K562 (cell line): ENCODE results near the gene CCNJL. TPM values are rescaled to one million over a fixed set of nuclear protein-coding genes. Genes with fewer than 3 reads are reported as not detected.

ENCODE experiments used
- ATAC-seq: fragments of 200-7000 bp; cut with Tn5 transposase; 3 replicates; pipeline ENCODE4 v1.9.1; 2020; ENCODE audit warnings: moderate library complexity
- BruUV-seq: library from RNA; stranded (reverse); fragments of 400-500 nt; replicated peaks from 2 replicates; lab custom pipeline; 2021; lab: Mats Ljungman, UMichigan
- CTCF ChIA-PET: fragments of 300-600 bp; formaldehyde crosslinking; extraction: SDS; loops from one replicate; lab custom pipeline; 2021; ENCODE audit warnings: low intra/inter-chr PET ratio; lab: Yijun Ruan, JAX
- POLR2A ChIA-PET: fragments of 300-600, 350-650 bp; sonication (Branson Sonifier 250); formaldehyde crosslinking; extraction: SDS; loops from one replicate; lab custom pipeline; 2021; ENCODE audit warnings: antibody characterized with exemption, inconsistent platforms; lab: Yijun Ruan, JAX
- DNase-seq, 4 experiments: peaks; one replicate each; pipeline versions ENCODE4 v3.0.0 to v3.0.0-alpha.2; 2011 to 2018; ENCODE audit warnings: low spot score in 3 of 4, mixed read lengths in 3 of 4; ENCODE audit errors: extremely low read depth in 1 of 4
- FAIRE-seq: peaks from 2 replicates; lab custom pipeline; 2011; peaks lifted over from hg19 to GRCh38; lab: Jason Lieb, UNC
- H2AFZ ChIP-seq: 2 replicates; pipeline ENCODE4 v1.6.0; 2011; ENCODE audit warnings: low read depth, low read length, control low read depth, inconsistent platforms
- H3K27ac ChIP-seq: fragments of 200-600 bp; 3 replicates; pipeline ENCODE4 v1.8.0; 2011; ENCODE audit warnings: low read depth, mild to moderate bottlenecking, control low read depth, inconsistent platforms, low read length, moderate library complexity, mixed read lengths; ENCODE audit errors: extremely low read depth
- H3K27me3 ChIP-seq, 2 experiments: fragments of 300-600 bp in 1 of 2; 2 replicates in 1 of 2; 3 replicates in 1 of 2; pipeline versions ENCODE4 v1.6.0 to v1.8.0; 2011; ENCODE audit warnings: inconsistent platforms in 2 of 2, low read length in 2 of 2, mild to moderate bottlenecking in 1 of 2, mixed read lengths in 1 of 2, moderate library complexity in 1 of 2; ENCODE audit not compliant: control insufficient read depth in 2 of 2, insufficient read depth in 2 of 2
- H3K36me3 ChIP-seq: fragments of 300-600 bp; 3 replicates; pipeline ENCODE4 v1.8.0; 2011; ENCODE audit warnings: mild to moderate bottlenecking, low read length, inconsistent platforms; ENCODE audit not compliant: control insufficient read depth, insufficient read depth
- H3K4me1 ChIP-seq, 2 experiments: fragments of 200-600 bp in 1 of 2; replicated peaks in 1 of 2; 2 replicates in 1 of 2; 3 replicates in 1 of 2; pipeline versions ENCODE4 v1.5.1 to v1.8.0; 2011; ENCODE audit warnings: inconsistent platforms in 2 of 2, low read length in 2 of 2, mild to moderate bottlenecking in 1 of 2, mixed read lengths in 1 of 2, moderate library complexity in 1 of 2; ENCODE audit not compliant: control insufficient read depth in 2 of 2, insufficient read depth in 2 of 2
- H3K4me2 ChIP-seq: 2 replicates; pipeline ENCODE4 v1.6.1; 2011; ENCODE audit warnings: low read length, control low read depth, inconsistent platforms, mixed read lengths; ENCODE audit not compliant: insufficient read depth
- H3K4me3 ChIP-seq: fragments of 200-600 bp; sonication (generic), shearing (Covaris generic); 2 replicates; pipeline ENCODE4 v1.5.1; 2016; ENCODE audit warnings: control low read depth, inconsistent platforms
- H3K79me2 ChIP-seq: fragments of 200-600 bp; 3 replicates; pipeline ENCODE4 v1.8.0; 2011; ENCODE audit warnings: low read length, inconsistent platforms; ENCODE audit not compliant: control insufficient read depth, insufficient read depth
- H3K9ac ChIP-seq, 2 experiments: 2 replicates each; pipeline versions ENCODE4 v1.6.0 to v1.6.1; 2011; ENCODE audit warnings: low read depth in 2 of 2, low read length in 2 of 2, control low read depth in 1 of 2, inconsistent platforms in 1 of 2, mild to moderate bottlenecking in 1 of 2, mixed read lengths in 1 of 2; ENCODE audit not compliant: insufficient read depth in 1 of 2
- H3K9me1 ChIP-seq: one replicate; pipeline ENCODE4 v1.6.0; 2011; ENCODE audit warnings: inconsistent platforms, mild to moderate bottlenecking, low read length, moderate library complexity; ENCODE audit not compliant: control insufficient read depth, insufficient read depth
- H3K9me3 ChIP-seq: replicated peaks from 2 replicates; pipeline ENCODE4 v1.5.1; 2011; ENCODE audit warnings: low read depth, low read length, inconsistent platforms; ENCODE audit not compliant: control insufficient read depth, insufficient read depth
- H4K20me1 ChIP-seq: replicated peaks from 2 replicates; pipeline ENCODE4 v1.6.1; 2011; ENCODE audit warnings: low read length, inconsistent platforms, mixed read lengths; ENCODE audit not compliant: control insufficient read depth, insufficient read depth
- EP300 ChIP-seq: IDR thresholded peaks from 2 replicates; pipeline ENCODE4 v1.6.1; 2012; ENCODE audit warnings: low read length, improper control_type of control experiment
- FOXP1 ChIP-seq: sonication (generic); formaldehyde crosslinking; IDR thresholded peaks from 2 replicates; pipeline ENCODE4 v1.8.0; 2022; ENCODE audit warnings: mild to moderate bottlenecking, missing genetic modification reagents
- MIER1 ChIP-seq: fragments of 450-650 bp; IDR thresholded peaks from 2 replicates; pipeline ENCODE4 v1.6.1; 2016; ENCODE audit warnings: antibody characterized with exemption, mild to moderate bottlenecking, low read depth
- NFIC ChIP-seq: fragments of 450-650 bp; IDR thresholded peaks from 2 replicates; pipeline ENCODE4 v1.6.1; 2017; ENCODE audit warnings: mild to moderate bottlenecking, inconsistent platforms
- PTTG1 ChIP-seq: fragments of 450-650 bp; IDR thresholded peaks from 2 replicates; pipeline ENCODE4 v1.6.1; 2016; ENCODE audit warnings: low read depth, mild to moderate bottlenecking, missing genetic modification characterization, missing compliant biosample characterization
- SMARCE1 ChIP-seq: fragments of 450-650 bp; IDR thresholded peaks from 2 replicates; pipeline ENCODE4 v1.7.1; 2016; ENCODE audit warnings: mild to moderate bottlenecking
- SMC3 ChIP-seq: conservative IDR thresholded peaks from 2 replicates; pipeline ENCODE4 v1.6.1; 2011; ENCODE audit warnings: low read depth, low read length, improper control_type of control experiment; ENCODE audit not compliant: insufficient read depth
- ZNF280B ChIP-seq: fragments of 250-450 bp; sonication (Bioruptor Pico); IDR thresholded peaks from 2 replicates; pipeline ENCODE4 v1.5.1; 2021; ENCODE audit warnings: mild to moderate bottlenecking
- WGBS: fragments of 100-300 bp; shearing (Covaris generic); methylation state at CpG from one replicate; pipeline ENCODE4 v1.1.6; 2016; ENCODE audit warnings: low coverage, mixed read lengths; ENCODE audit not compliant: insufficient coverage; ENCODE audit errors: missing lambda C conversion rate; 5-methylcytosine and 5-hydroxymethylcytosine counted together
- in situ Hi-C: fragments of 300-500 bp; cut with MboI; formaldehyde crosslinking; loops from 4 replicates; pipeline ENCODE4 v1.15.0; 2018; ENCODE audit warnings: inconsistent platforms, mixed read lengths
- intact Hi-C: fragments of 100-400 bp; cut with micrococcal nuclease; formaldehyde crosslinking; loops from 2 replicates; pipeline ENCODE4 v1.14.2; 2022
- polyA plus RNA-seq, 8 experiments: library from polyadenylated mRNA; depleted of rRNA in 4 of 8; stranded (reverse) in 5 of 8; unstranded in 3 of 8; fragments of >200 nt; fragmentation: Nextera tagmentation in 2 of 8; fragmentation: Illumina TruSeq in 1 of 8; extraction: Ambion mirVana in 2 of 8; extraction: Trizol in 1 of 8; gene quantifications; 2 replicates each; pipeline versions ENCODE4 v1.2.1 to v1.2.3, GENCODE V29; 2011 to 2014; ENCODE audit warnings: inconsistent platforms in 1 of 8, missing spikeins in 1 of 8
- total RNA-seq, 7 experiments: library from RNA; depleted of rRNA in 6 of 7; stranded (reverse); fragments of >200 nt in 6 of 7; fragmentation: Illumina TruSeq in 2 of 7; extraction: Trizol in 2 of 7; gene quantifications; 2 replicates each; pipeline versions ENCODE4 v1.2.1 to v1.2.3, GENCODE V29; 2011 to 2021; ENCODE audit warnings: low replicate concordance in 1 of 7

Gene CCNJL
- total and polyA plus RNA-seq, 9 of the 15 experiments (the other 6 are each of a cell fraction or from before 2014, with no cell fraction given): 0.04 TPM; not detected in 8

GRCh38 chr5:160253441-160253840, 58.9 kb downstream of the CCNJL start:
- no peak overlapping the region for H3K9ac ChIP-seq
- TF ChIP-seq SMC3: no peak
- peak; percentile 59 for TF ChIP-seq NFIC
- TF ChIP-seq, all 486 proteins: peak for 1
- no TSS peak for BruUV-seq
- Histone ChIP-seq H3K79me2 (no peaks in the 10 kb centered on the region), H3K27ac (no peak overlapping the region), H3K36me3 (no peaks in the 10 kb centered on the region), H2AFZ (no peak overlapping the region), H3K27me3 (peaks cover 0 to 20% of the 10 kb centered on the region in 2 experiments; a peak in 2 of 5 replicates), H3K4me1 (peaks cover 4 to 8% of the 10 kb centered on the region in 2 experiments; a peak in 4 of 5 replicates), H3K9me3 (no peaks in the 10 kb centered on the region), H3K4me3 (no peak overlapping the region), H4K20me1 (no peaks in the 10 kb centered on the region), H3K4me2 (no peak overlapping the region), H3K9me1 (no peaks in the 10 kb centered on the region)
- ATAC-seq: no peak; the same call in 1 of the 3 replicates
- no peak for DNase-seq
- no peak for FAIRE-seq
- POLR2A ChIA-PET: interaction anchor here (0.6 kb wide), 1 partner anchor 9 kb away, joined by 3 read pairs; no protein-coding TSS in a partner anchor
- in situ Hi-C loops (no loop called here), intact Hi-C loops (no loop called here)
- 28% methylated on average over 10 of the region's 17 CpGs for WGBS
- CTCF ChIA-PET: no interaction called here

- in situ Hi-C loops: no loop called here
- H3K79me2 ChIP-seq: no peaks in the 10 kb centered on the region
- no peak overlapping the region for H3K9ac ChIP-seq
- FAIRE-seq (no peak), ATAC-seq (no peak; the same call in 2 of the 3 replicates)
- H3K4me1 ChIP-seq: peaks cover 4 to 8% of the 10 kb centered on the region in 2 experiments; a peak in 4 of 5 replicates
- BruUV-seq: no TSS peak
- H3K36me3 ChIP-seq: no peaks in the 10 kb centered on the region
- H4K20me1 ChIP-seq: no peaks in the 10 kb centered on the region
- no peak for TF ChIP-seq PTTG1 (tag)
- no peak for TF ChIP-seq ZNF280B (CRISPR knock-in tag)
- TF ChIP-seq MIER1: no peak
- no peak for TF ChIP-seq FOXP1
- no peak for TF ChIP-seq SMARCE1
- TF ChIP-seq EP300: no peak
- TF ChIP-seq, all 486 proteins: peak for 0
- Histone ChIP-seq H2AFZ (peak overlapping the region; percentile 7), H3K4me2 (no peak overlapping the region), H3K4me3 (no peak overlapping the region), H3K9me1 (no peaks in the 10 kb centered on the region), H3K9me3 (no peaks in the 10 kb centered on the region), H3K27ac (no peak overlapping the region), H3K27me3 (peaks cover 0 to 24% of the 10 kb centered on the region in 2 experiments; a peak in 2 of 5 replicates)
- no peak for DNase-seq
- POLR2A ChIA-PET: interaction anchor here (1.0 kb wide), 1 partner anchor 8 kb away, joined by 3 read pairs; no protein-coding TSS in a partner anchor
- intact Hi-C loops: no loop called here
- CTCF ChIA-PET: no interaction called here
- 36% methylated on average over 9 of the region's 9 CpGs for WGBS
Measured at GRCh38 chr5:160252916-160253315, 59.4 kb downstream of the CCNJL start.
